ENCODE results near the gene SH3BP2.

Gene SH3BP2

DNA sequence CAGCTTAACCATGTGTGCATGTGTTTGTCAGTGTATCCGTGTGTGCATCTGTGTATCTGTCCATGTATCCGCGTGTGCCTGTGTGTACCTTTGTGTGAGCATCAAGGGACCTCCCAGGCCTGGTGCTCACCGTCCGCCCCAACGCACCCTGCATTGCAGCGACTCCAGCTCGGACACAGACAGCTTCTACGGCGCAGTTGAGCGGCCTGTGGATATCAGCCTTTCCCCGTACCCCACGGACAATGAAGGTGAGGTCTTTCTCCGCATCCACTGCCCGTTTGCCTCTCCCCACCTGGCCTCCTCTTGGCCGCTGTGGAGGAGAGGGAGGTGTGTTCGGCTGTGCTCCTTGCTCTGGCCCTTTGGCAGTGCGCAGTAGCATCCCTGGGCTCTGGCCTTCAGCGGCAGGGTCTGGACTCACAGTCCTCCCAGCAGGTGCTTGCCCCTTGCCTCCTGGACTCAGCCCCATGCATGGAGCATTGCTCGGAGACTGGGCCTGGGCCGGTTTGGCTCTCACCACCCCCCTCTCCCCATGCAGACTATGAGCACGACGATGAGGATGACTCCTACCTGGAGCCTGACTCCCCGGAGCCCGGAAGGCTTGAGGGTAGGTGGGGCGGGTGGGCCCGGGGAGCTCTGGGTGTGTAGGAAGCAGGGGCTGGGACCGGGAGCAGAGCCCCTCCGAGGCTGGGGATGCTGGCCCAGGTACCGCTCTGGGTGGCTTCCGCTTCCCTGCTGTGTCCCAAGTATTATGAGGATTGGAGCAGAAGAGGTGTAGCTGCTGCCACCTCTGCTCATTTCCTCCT, 34.4 kb downstream of the SH3BP2 start:
- peaks cover 3% of the 10 kb centered on the region for H3K36me3 ChIP-seq (ENCODE audit: insufficient read depth, low read length)
- no peaks in the 10 kb centered on the region for H3K4me1 ChIP-seq (ENCODE audit: insufficient read depth, low read length)
- no peak overlapping the region for H3K27ac ChIP-seq (ENCODE audit: low read depth, low read length)
- H3K27me3 ChIP-seq (ENCODE audit: control insufficient read depth in 1 of 2, insufficient read depth in 2 of 2, low read length in 2 of 2): no peaks in the 10 kb centered on the region
- H3K4me3 ChIP-seq (ENCODE audit: low read depth in 1 of 2, low read length in 2 of 2): no peak overlapping the region
- no peaks in the 10 kb centered on the region for H3K9me3 ChIP-seq (ENCODE audit: low read length)
- no peak overlapping the region for H3K9ac ChIP-seq (ENCODE audit: low read length)

DNA sequence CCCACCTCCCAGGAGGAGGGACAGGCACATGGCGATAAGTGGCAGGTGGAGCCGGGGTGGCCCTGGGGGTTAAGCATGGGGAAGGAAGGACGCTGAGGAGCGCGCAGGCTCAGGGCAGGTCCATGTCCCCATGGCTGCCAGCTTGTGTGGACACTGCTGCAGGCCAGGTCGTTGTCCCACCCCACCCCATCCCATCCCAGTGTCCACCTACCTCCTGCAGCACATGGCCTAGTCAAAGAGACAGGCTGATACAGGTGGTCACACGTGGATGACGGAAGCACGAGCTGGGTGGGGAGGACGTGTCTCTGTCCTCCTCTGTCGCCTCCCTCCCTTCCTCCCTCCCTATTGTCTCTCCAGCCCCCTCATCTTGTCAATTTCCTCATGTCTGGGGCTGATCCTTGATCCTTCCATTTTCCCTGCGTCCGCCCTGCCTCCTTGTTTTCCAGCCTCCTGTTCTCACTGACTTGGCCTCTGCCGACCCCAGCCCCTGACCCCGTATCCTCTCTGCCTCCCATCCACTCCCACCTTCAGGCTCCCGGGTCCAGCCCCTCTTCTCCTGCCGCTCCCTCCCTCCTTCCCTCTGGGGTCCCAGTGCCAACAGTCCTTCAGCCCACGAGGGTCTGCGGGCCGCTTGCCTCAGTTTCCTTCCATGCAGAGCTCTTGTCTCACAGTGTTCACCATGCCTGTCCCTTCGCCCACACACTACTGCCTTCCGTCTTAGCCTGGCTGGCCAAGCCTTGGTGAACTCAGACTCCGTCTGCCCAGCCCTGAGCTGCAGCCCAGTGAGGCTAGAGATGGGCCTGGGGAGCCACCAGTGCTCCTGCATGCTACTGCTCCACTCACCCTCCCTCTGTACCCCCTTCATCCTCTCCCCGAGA, 35.2 kb downstream of the SH3BP2 start:
- H3K4me3 ChIP-seq (ENCODE audit: low read depth in 1 of 2, low read length in 2 of 2): no peak overlapping the region
- no peak overlapping the region for H3K9ac ChIP-seq (ENCODE audit: low read length)
- no peaks in the 10 kb centered on the region for H3K27me3 ChIP-seq (ENCODE audit: control insufficient read depth in 1 of 2, insufficient read depth in 2 of 2, low read length in 2 of 2)
- H3K36me3 ChIP-seq (ENCODE audit: insufficient read depth, low read length): peaks cover 8% of the 10 kb centered on the region
- H3K9me3 ChIP-seq (ENCODE audit: low read length): no peaks in the 10 kb centered on the region
- no peaks in the 10 kb centered on the region for H3K4me1 ChIP-seq (ENCODE audit: insufficient read depth, low read length)
- H3K27ac ChIP-seq (ENCODE audit: low read depth, low read length): no peak overlapping the region

- H3K27me3 ChIP-seq (ENCODE audit: control insufficient read depth in 1 of 2, insufficient read depth in 2 of 2, low read length in 2 of 2): no peaks in the 10 kb centered on the region
- H3K4me3 ChIP-seq (ENCODE audit: low read depth in 1 of 2, low read length in 2 of 2): no peak overlapping the region
- no peaks in the 10 kb centered on the region for H3K4me1 ChIP-seq (ENCODE audit: insufficient read depth, low read length)
- no peak overlapping the region for H3K9ac ChIP-seq (ENCODE audit: low read length)
- H3K9me3 ChIP-seq (ENCODE audit: low read length): no peaks in the 10 kb centered on the region
- H3K36me3 ChIP-seq (ENCODE audit: insufficient read depth, low read length): peaks cover 8% of the 10 kb centered on the region
- H3K27ac ChIP-seq (ENCODE audit: low read depth, low read length): no peak overlapping the region
Measured at GRCh38 chr4:2828758-2829181, 35.9 kb downstream of the SH3BP2 start.

GRCh38 chr4:2829321-2829932, 36.5 kb downstream of the SH3BP2 start:
- Histone ChIP-seq H3K9me3 (ENCODE audit: low read length) (no peaks in the 10 kb centered on the region), H3K36me3 (ENCODE audit: insufficient read depth, low read length) (peaks cover 8% of the 10 kb centered on the region), H3K9ac (ENCODE audit: low read length) (no peak overlapping the region), H3K27me3 (ENCODE audit: control insufficient read depth in 1 of 2, insufficient read depth in 2 of 2, low read length in 2 of 2) (no peaks in the 10 kb centered on the region), H3K4me1 (ENCODE audit: insufficient read depth, low read length) (no peaks in the 10 kb centered on the region), H3K4me3 (ENCODE audit: low read depth in 1 of 2, low read length in 2 of 2) (no peak overlapping the region), H3K27ac (ENCODE audit: low read depth, low read length) (no peak overlapping the region)

DNA sequence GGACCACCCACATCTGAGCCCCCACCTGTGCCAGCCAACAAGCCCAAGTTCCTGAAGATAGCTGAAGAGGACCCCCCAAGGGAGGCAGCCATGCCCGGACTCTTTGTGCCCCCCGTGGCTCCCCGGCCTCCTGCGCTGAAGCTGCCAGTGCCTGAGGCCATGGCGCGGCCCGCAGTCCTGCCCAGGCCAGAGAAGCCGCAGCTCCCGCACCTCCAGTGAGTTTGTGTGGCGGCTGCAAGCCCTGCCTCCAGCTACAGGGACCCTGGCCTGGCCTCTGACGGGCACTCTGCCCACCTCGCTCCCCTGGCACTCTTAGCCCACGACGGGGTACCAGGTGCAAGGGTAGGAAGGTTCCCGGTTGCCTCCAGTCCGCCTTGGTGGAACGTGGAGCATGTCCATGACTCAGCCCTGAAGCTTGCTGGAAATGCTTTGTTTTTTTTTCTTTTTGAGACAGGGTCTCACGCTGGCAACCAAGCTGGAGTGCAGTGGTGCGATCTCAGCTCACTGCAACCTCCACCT, 37.1 kb downstream of the SH3BP2 start:
- Histone ChIP-seq H3K27me3 (ENCODE audit: control insufficient read depth in 1 of 2, insufficient read depth in 2 of 2, low read length in 2 of 2) (no peaks in the 10 kb centered on the region), H3K4me1 (ENCODE audit: insufficient read depth, low read length) (no peaks in the 10 kb centered on the region), H3K9me3 (ENCODE audit: low read length) (no peaks in the 10 kb centered on the region), H3K27ac (ENCODE audit: low read depth, low read length) (no peak overlapping the region), H3K36me3 (ENCODE audit: insufficient read depth, low read length) (peaks cover 8% of the 10 kb centered on the region), H3K4me3 (ENCODE audit: low read depth in 1 of 2, low read length in 2 of 2) (no peak overlapping the region), H3K9ac (ENCODE audit: low read length) (no peak overlapping the region)

- peaks cover 8% of the 10 kb centered on the region for H3K36me3 ChIP-seq (ENCODE audit: insufficient read depth, low read length)
- no peak overlapping the region for H3K9ac ChIP-seq (ENCODE audit: low read length)
- H3K4me3 ChIP-seq (ENCODE audit: low read depth in 1 of 2, low read length in 2 of 2): no peak overlapping the region
Measured at GRCh38 chr4:2830632-2831610, 38.0 kb downstream of the SH3BP2 start.

GRCh38 chr4:2831611-2832308, 38.9 kb downstream of the SH3BP2 start:
- H3K9ac ChIP-seq (ENCODE audit: low read length): no peak overlapping the region
- H3K4me3 ChIP-seq (ENCODE audit: low read depth in 1 of 2, low read length in 2 of 2): no peak overlapping the region
- H3K27me3 ChIP-seq (ENCODE audit: control insufficient read depth in 1 of 2, insufficient read depth in 2 of 2, low read length in 2 of 2): no peaks in the 10 kb centered on the region
- no peaks in the 10 kb centered on the region for H3K9me3 ChIP-seq (ENCODE audit: low read length)
- no peak overlapping the region for H3K27ac ChIP-seq (ENCODE audit: low read depth, low read length)
- H3K4me1 ChIP-seq (ENCODE audit: insufficient read depth, low read length): peaks cover 7% of the 10 kb centered on the region
- peaks cover 8% of the 10 kb centered on the region for H3K36me3 ChIP-seq (ENCODE audit: insufficient read depth, low read length)

More at GRCh38 chr4:2830632-2831610, 38.0 kb downstream of the SH3BP2 start:
- no peak overlapping the region for H3K27ac ChIP-seq (ENCODE audit: low read depth, low read length)
- H3K27me3 ChIP-seq (ENCODE audit: control insufficient read depth in 1 of 2, insufficient read depth in 2 of 2, low read length in 2 of 2): no peaks in the 10 kb centered on the region
- H3K9me3 ChIP-seq (ENCODE audit: low read length): no peaks in the 10 kb centered on the region
- no peaks in the 10 kb centered on the region for H3K4me1 ChIP-seq (ENCODE audit: insufficient read depth, low read length)

DNA sequence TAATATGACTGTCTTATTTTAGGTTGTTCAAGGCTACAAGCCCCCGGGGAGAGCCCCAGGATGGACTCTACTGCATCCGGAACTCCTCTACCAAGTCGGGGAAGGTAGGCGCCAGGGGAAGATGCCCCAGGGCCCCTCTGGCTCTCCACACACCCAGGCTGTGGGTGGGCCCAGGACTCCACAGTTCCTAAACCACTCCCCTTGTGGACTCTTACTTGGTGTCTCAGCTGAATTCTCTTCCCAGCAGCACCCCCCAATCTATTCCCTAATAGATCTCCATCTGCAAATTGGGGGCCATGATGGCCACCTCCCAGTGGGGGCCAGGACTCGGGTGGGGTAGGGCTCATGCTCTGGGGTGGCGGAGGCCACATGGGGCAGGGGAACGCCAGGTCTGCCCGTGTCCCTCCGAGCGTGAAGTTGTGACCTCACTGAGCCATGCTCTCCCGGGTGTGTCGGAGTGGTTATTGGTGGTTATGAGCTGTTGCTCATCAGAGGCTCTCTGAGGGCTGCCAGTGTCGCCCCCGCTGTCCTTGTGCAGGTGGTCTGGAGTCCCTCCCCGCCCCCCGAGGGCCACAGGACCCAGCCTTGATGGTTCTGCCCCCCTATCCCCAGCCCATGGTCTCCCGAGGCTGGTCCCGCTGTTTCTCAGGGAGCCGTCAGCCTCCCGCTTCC, 39.6 kb downstream of the SH3BP2 start:
- H3K9me3 ChIP-seq (ENCODE audit: low read length): no peaks in the 10 kb centered on the region
- no peak overlapping the region for H3K9ac ChIP-seq (ENCODE audit: low read length)
- H3K36me3 ChIP-seq (ENCODE audit: insufficient read depth, low read length): peaks cover 8% of the 10 kb centered on the region
- H3K27ac ChIP-seq (ENCODE audit: low read depth, low read length): no peak overlapping the region
- H3K4me1 ChIP-seq (ENCODE audit: insufficient read depth, low read length): peaks cover 14% of the 10 kb centered on the region
- no peaks in the 10 kb centered on the region for H3K27me3 ChIP-seq (ENCODE audit: control insufficient read depth in 1 of 2, insufficient read depth in 2 of 2, low read length in 2 of 2)
- H3K4me3 ChIP-seq (ENCODE audit: low read depth in 1 of 2, low read length in 2 of 2): no peak overlapping the region

GRCh38 chr4:2832981-2833670, 40.2 kb downstream of the SH3BP2 start:
- Histone ChIP-seq H3K27me3 (ENCODE audit: control insufficient read depth in 1 of 2, insufficient read depth in 2 of 2, low read length in 2 of 2) (no peaks in the 10 kb centered on the region), H3K36me3 (ENCODE audit: insufficient read depth, low read length) (peaks cover 8% of the 10 kb centered on the region), H3K9me3 (ENCODE audit: low read length) (no peaks in the 10 kb centered on the region), H3K4me3 (ENCODE audit: low read depth in 1 of 2, low read length in 2 of 2) (no peak overlapping the region), H3K9ac (ENCODE audit: low read length) (no peak overlapping the region), H3K4me1 (ENCODE audit: insufficient read depth, low read length) (peaks cover 21% of the 10 kb centered on the region), H3K27ac (ENCODE audit: low read depth, low read length) (no peak overlapping the region)
